ENCODE results near the gene RPRD1A.

- TF ChIP-seq GATA3 (IDR thresholded peaks at IDR 0.05; ENCODE audit: low read depth, low read length): no peak
- TF ChIP-seq GATA2 (IDR thresholded peaks at IDR 0.05; ENCODE audit: low read depth, low read length): no peak
These were observed 68.4 kb downstream of the RPRD1A start for GRCh38 chr18:35998967-35999366.

All from SH-SY5Y (cell line).